Upper lobe of right lung (tissue), 1 donor: ENCODE measurements around the gene BRCA2. TPM values are rescaled to one million over a fixed set of nuclear protein-coding genes. Genes with fewer than 3 reads are reported as not detected.

ENCODE experiments used
- ATAC-seq: fragments of 200-7000 bp; cut with Tn5 transposase; one replicate; pipeline ENCODE4 v1.9.1; 2020; ENCODE audit warnings: mild to moderate bottlenecking, moderate library complexity
- DNase-seq: peaks from one replicate; pipeline ENCODE4 v3.0.0-alpha.2; 2020
- H3K27ac ChIP-seq: fragments of 200-600 bp; one replicate; pipeline ENCODE4 v1.8.0; 2022
- H3K27me3 ChIP-seq: fragments of 200-600 bp; one replicate; pipeline ENCODE4 v1.8.0; 2022; ENCODE audit warnings: mild to moderate bottlenecking
- H3K36me3 ChIP-seq: fragments of 200-600 bp; one replicate; pipeline ENCODE4 v1.8.0; 2022
- H3K4me1 ChIP-seq: fragments of 200-600 bp; one replicate; pipeline ENCODE4 v1.8.0; 2022
- H3K4me3 ChIP-seq: fragments of 200-600 bp; one replicate; pipeline ENCODE4 v1.8.0; 2022; ENCODE audit warnings: mild to moderate bottlenecking
- H3K9me3 ChIP-seq: fragments of 200-600 bp; one replicate; pipeline ENCODE4 v1.8.0; 2022
- CTCF ChIP-seq: fragments of 200-600 bp; IDR thresholded peaks from one replicate; pipeline ENCODE4 v1.8.0; 2022; ENCODE audit warnings: antibody characterized with exemption
- intact Hi-C: fragments of 100-400 bp; cut with DNase I; formaldehyde crosslinking; loops from one replicate; pipeline ENCODE4 v1.11.0; 2022
- total RNA-seq: library from RNA; stranded (reverse); fragmentation: NEBNext Ultra II Directional; extraction: Animal tissue kit (Norgen Biotek cat#: 25700); gene quantifications from one replicate; pipeline ENCODE4 v1.2.1, GENCODE V29; 2021
- donor health status: DM: no; HTN: yes; CAD: no; lungs with severe emphysema.

The BRCA2 gene
- total RNA-seq, 1 donor from 2014 or later, result 3.6 TPM

- H3K27ac ChIP-seq, result no peak overlapping the region
- intact Hi-C loops, result no loop called here
- TF ChIP-seq CTCF, result no peak
- no peaks in the 10 kb centered on the region for H3K9me3 ChIP-seq
- H3K36me3 ChIP-seq, result peaks cover 7% of the 10 kb centered on the region
- no peak for ATAC-seq
- H3K27me3 ChIP-seq, result no peaks in the 10 kb centered on the region
- H3K4me1 ChIP-seq, result no peaks in the 10 kb centered on the region
- no peak for DNase-seq
- no peak overlapping the region for H3K4me3 ChIP-seq
Observed at GRCh38 chr13:32300920-32301319, 14.4 kb upstream of the BRCA2 start.

- Histone ChIP-seq H3K36me3 (no peaks in the 10 kb centered on the region), H3K27me3 (no peaks in the 10 kb centered on the region), H3K4me1 (no peaks in the 10 kb centered on the region), H3K27ac (no peak overlapping the region), H3K4me3 (no peak overlapping the region), H3K9me3 (no peaks in the 10 kb centered on the region)
- TF ChIP-seq CTCF, result no peak
- ATAC-seq (no peak), DNase-seq (no peak)
- intact Hi-C loops, result no loop called here
Observed at GRCh38 chr13:32302461-32302860, 12.8 kb upstream of the BRCA2 start.

- peaks cover 8% of the 10 kb centered on the region for H3K4me1 ChIP-seq
- no peaks in the 10 kb centered on the region for H3K36me3 ChIP-seq
- no peaks in the 10 kb centered on the region for H3K27me3 ChIP-seq
- H3K27ac ChIP-seq, result no peak overlapping the region
- H3K9me3 ChIP-seq, result no peaks in the 10 kb centered on the region
- ATAC-seq (no peak), DNase-seq (no peak)
- no peak for TF ChIP-seq CTCF
- H3K4me3 ChIP-seq, result no peak overlapping the region
- intact Hi-C loops, result no loop called here
Observed at GRCh38 chr13:32305646-32306045, 9.7 kb upstream of the BRCA2 start.

- H3K27ac ChIP-seq, result peak overlapping the region; percentile 47
- H3K4me1 ChIP-seq, result peaks cover 8% of the 10 kb centered on the region
- DNase-seq (no peak), ATAC-seq (peak; percentile 80)
- H3K4me3 ChIP-seq, result peak overlapping the region; percentile 38
- intact Hi-C loops, result no loop called here
- no peaks in the 10 kb centered on the region for H3K9me3 ChIP-seq
- no peaks in the 10 kb centered on the region for H3K27me3 ChIP-seq
- no peak for TF ChIP-seq CTCF
- H3K36me3 ChIP-seq, result no peaks in the 10 kb centered on the region
Observed at GRCh38 chr13:32309312-32310133, 5.8 kb upstream of the BRCA2 start.

- peak; percentile 86 for TF ChIP-seq CTCF
- Histone ChIP-seq H3K4me3 (peak overlapping the region; percentile 38), H3K27me3 (no peaks in the 10 kb centered on the region), H3K36me3 (no peaks in the 10 kb centered on the region), H3K9me3 (no peaks in the 10 kb centered on the region), H3K27ac (peak overlapping the region; percentile 47), H3K4me1 (peaks cover 11% of the 10 kb centered on the region)
- peak; percentile 79 for ATAC-seq
- no peak for DNase-seq
- intact Hi-C loops, result no loop called here
Observed at GRCh38 chr13:32310134-32310706, 5.1 kb upstream of the BRCA2 start.
